Measurements from ENCODE around the gene FITM1.

GRCh38 chr14:24172261-24172860 is 41.9 kb downstream of the FITM1 start:
- TF ChIP-seq EP300 (conservative IDR thresholded peaks at IDR 0.05; ENCODE audit: poor library complexity, severe bottlenecking) (no peak), CTCF (IDR thresholded peaks at IDR 0.05; ENCODE audit: poor library complexity, severe bottlenecking) (no peak), POLR2AphosphoS5 (IDR thresholded peaks at IDR 0.05) (no peak), EZH2 (IDR thresholded peaks at IDR 0.05; ENCODE audit: borderline replicate concordance, insufficient read depth, low read length, poor library complexity, severe bottlenecking) (no peak), RAD21 (conservative IDR thresholded peaks at IDR 0.05) (no peak), MXI1 (conservative IDR thresholded peaks at IDR 0.05; ENCODE audit: poor library complexity, severe bottlenecking) (no peak), TAF1 (IDR thresholded peaks at IDR 0.05; ENCODE audit: low read depth) (no peak)

Measured in neural cell (in vitro differentiated cells).